H1 (cell line): ENCODE data around the gene TGFB3. TPM values are rescaled to one million over a fixed set of nuclear protein-coding genes. Genes with fewer than 3 reads are reported as not detected.

Source experiments
- CTCF ChIA-PET: fragments of 300-600 bp; sonication (Branson Sonifier 250); formaldehyde crosslinking; loops from one replicate; lab custom pipeline; 2021; ENCODE audit not compliant: partially characterized antibody; lab: Charles Lee
- POLR2A ChIA-PET: fragments of 300-600 bp; sonication (Branson Sonifier 250); formaldehyde crosslinking; loops from one replicate; lab custom pipeline; 2021; ENCODE audit warnings: inconsistent platforms; ENCODE audit not compliant: partially characterized antibody; lab: Charles Lee
- DNase-seq, 2 experiments: peaks; one replicate each; pipeline versions ENCODE4 v3.0.0 to v3.0.0-alpha.2; 2010 to 2022; ENCODE audit warnings: low spot score in 2 of 2, low read depth in 1 of 2, mixed read lengths in 1 of 2
- FAIRE-seq: peaks from 2 replicates; lab custom pipeline; 2011; peaks lifted over from hg19 to GRCh38; lab: Jason Lieb, UNC
- H2AFZ ChIP-seq: 2 replicates; pipeline ENCODE4 v1.8.1; 2012; ENCODE audit warnings: low read length, inconsistent platforms
- H2AK5ac ChIP-seq: 2 replicates; pipeline ENCODE4 v1.6.1; 2013; ENCODE audit warnings: low read depth, low read length
- H2BK120ac ChIP-seq: replicated peaks from 2 replicates; pipeline ENCODE3; 2013; ENCODE audit warnings: low read depth, low read length, inconsistent platforms
- H2BK12ac ChIP-seq: 2 replicates; pipeline ENCODE4 v1.6.1; 2013; ENCODE audit warnings: low read depth, low read length
- H2BK15ac ChIP-seq: 2 replicates; pipeline ENCODE4 v1.6.1; 2013; ENCODE audit warnings: low read length
- H2BK20ac ChIP-seq: 2 replicates; pipeline ENCODE4 v1.6.1; 2013; ENCODE audit warnings: low read length
- H2BK5ac ChIP-seq: 2 replicates; pipeline ENCODE4 v1.6.1; 2013; ENCODE audit warnings: low read depth, low read length
- H3K14ac ChIP-seq: 2 replicates; pipeline ENCODE4 v1.6.1; 2013; ENCODE audit warnings: inconsistent platforms; ENCODE audit not compliant: insufficient read length
- H3K18ac ChIP-seq: 2 replicates; pipeline ENCODE4 v1.6.1; 2013; ENCODE audit warnings: low read length; ENCODE audit errors: extremely low read depth
- H3K23ac ChIP-seq: 2 replicates; pipeline ENCODE4 v1.6.1; 2013; ENCODE audit warnings: inconsistent platforms; ENCODE audit not compliant: insufficient read length
- H3K23me2 ChIP-seq: 2 replicates; pipeline ENCODE4 v1.6.1; 2013; ENCODE audit warnings: low read depth, low read length
- H3K27ac ChIP-seq: 2 replicates; pipeline ENCODE4 v1.6.1; 2011; ENCODE audit warnings: low read depth, low read length, inconsistent platforms
- H3K27me3 ChIP-seq, 4 experiments: replicated peaks in 1 of 4; 1 replicate in 1 of 4; 2 replicates in 3 of 4; pipeline versions ENCODE4 v1.6.1 to v1.8.1; 2011 to 2013; ENCODE audit warnings: low read length in 3 of 4, mild to moderate bottlenecking in 3 of 4, inconsistent platforms in 2 of 4, mixed read lengths in 2 of 4, moderate library complexity in 1 of 4; ENCODE audit not compliant: control insufficient read depth in 3 of 4, insufficient read depth in 3 of 4; ENCODE audit errors: extremely low read depth in 1 of 4
- H3K36me3 ChIP-seq, 4 experiments: 2 replicates each; pipeline versions ENCODE4 v1.6.1 to v1.8.1; 2011 to 2013; ENCODE audit warnings: mild to moderate bottlenecking in 4 of 4, low read length in 3 of 4, moderate library complexity in 2 of 4, control low read depth in 1 of 4, inconsistent platforms in 1 of 4; ENCODE audit not compliant: insufficient read depth in 4 of 4, control insufficient read depth in 2 of 4
- H3K4ac ChIP-seq: replicated peaks from 2 replicates; pipeline ENCODE3; 2013; ENCODE audit warnings: low read length, low read depth, mixed read lengths, inconsistent platforms; ENCODE audit not compliant: insufficient read length
- H3K4me1 ChIP-seq, 4 experiments: replicated peaks in 1 of 4; 1 replicate in 1 of 4; 2 replicates in 3 of 4; pipeline versions ENCODE4 v1.6.1 to v1.8.1; 2011 to 2013; ENCODE audit warnings: low read length in 3 of 4, inconsistent platforms in 2 of 4, mixed read lengths in 1 of 4; ENCODE audit not compliant: insufficient read depth in 4 of 4, control insufficient read depth in 3 of 4
- H3K4me2 ChIP-seq, 2 experiments: 2 replicates each; pipeline versions ENCODE4 v1.6.1 to v1.8.1; 2011 to 2013; ENCODE audit warnings: low read depth in 2 of 2, low read length in 2 of 2, control low read depth in 1 of 2, inconsistent platforms in 1 of 2, mild to moderate bottlenecking in 1 of 2; ENCODE audit not compliant: insufficient read depth in 1 of 2
- H3K4me3 ChIP-seq, 4 experiments: fragments of 200-600, 300-600 bp in 1 of 4; sonication (generic), shearing (Covaris generic), sonication (Bioruptor Twin) in 1 of 4; 2 replicates each; pipeline versions ENCODE4 v1.5.1 to v1.8.1; 2011 to 2016; ENCODE audit warnings: low read length in 4 of 4, low read depth in 3 of 4, control low read depth in 2 of 4, inconsistent platforms in 2 of 4, mild to moderate bottlenecking in 2 of 4, mixed read lengths in 1 of 4, moderate library complexity in 1 of 4; ENCODE audit not compliant: insufficient read depth in 2 of 4; ENCODE audit errors: extremely low read depth in 1 of 4
- H3K56ac ChIP-seq: replicated peaks from 2 replicates; pipeline ENCODE3; 2013; ENCODE audit warnings: low read depth, mild to moderate bottlenecking, mixed read lengths, low read length, inconsistent platforms; ENCODE audit not compliant: insufficient read length
- H3K79me1 ChIP-seq: 2 replicates; pipeline ENCODE4 v1.6.1; 2013; ENCODE audit warnings: low read depth, low read length, control low read depth
- H3K79me2 ChIP-seq, 2 experiments: 2 replicates each; pipeline versions ENCODE4 v1.6.1 to v1.8.1; 2012 to 2013; ENCODE audit warnings: low read length in 2 of 2, mild to moderate bottlenecking in 2 of 2, inconsistent platforms in 1 of 2; ENCODE audit not compliant: insufficient read depth in 2 of 2, control insufficient read depth in 1 of 2
- H3K9ac ChIP-seq, 4 experiments: replicated peaks in 1 of 4; 1 replicate in 1 of 4; 2 replicates in 3 of 4; pipeline versions ENCODE4 v1.6.1 to v1.8.1; 2011 to 2013; ENCODE audit warnings: low read depth in 3 of 4, low read length in 3 of 4, control low read depth in 2 of 4, mild to moderate bottlenecking in 2 of 4, moderate library complexity in 2 of 4, inconsistent platforms in 1 of 4; ENCODE audit errors: extremely low read depth in 1 of 4
- H3K9me3 ChIP-seq, 2 experiments: 2 replicates each; pipeline versions ENCODE4 v1.6.1 to v1.8.1; 2012 to 2013; ENCODE audit warnings: mild to moderate bottlenecking in 2 of 2, moderate library complexity in 2 of 2, control low read depth in 1 of 2, inconsistent platforms in 1 of 2, low read depth in 1 of 2, low read length in 1 of 2, mixed read lengths in 1 of 2; ENCODE audit not compliant: insufficient read depth in 2 of 2
- H4K20me1 ChIP-seq, 2 experiments: replicated peaks in 1 of 2; 2 replicates each; pipeline versions ENCODE3 to v1.8.1; 2011 to 2013; ENCODE audit warnings: inconsistent platforms in 2 of 2, low read length in 2 of 2, mild to moderate bottlenecking in 1 of 2; ENCODE audit not compliant: insufficient read depth in 2 of 2, control insufficient read depth in 1 of 2
- H4K5ac ChIP-seq: 2 replicates; pipeline ENCODE4 v1.6.1; 2013; ENCODE audit warnings: low read length, low read depth, mixed read lengths, inconsistent platforms; ENCODE audit not compliant: insufficient read length
- H4K8ac ChIP-seq: 2 replicates; pipeline ENCODE4 v1.8.0; 2013; ENCODE audit warnings: mild to moderate bottlenecking, moderate library complexity, low read length, inconsistent platforms; ENCODE audit not compliant: insufficient read depth; ENCODE audit errors: extremely low read depth
- H4K91ac ChIP-seq: replicated peaks from 2 replicates; pipeline ENCODE3; 2013; ENCODE audit warnings: low read length, mixed read lengths, inconsistent platforms; ENCODE audit not compliant: insufficient read length
- MAFK ChIP-seq: IDR thresholded peaks from 2 replicates; pipeline ENCODE4 v1.6.1; 2012; ENCODE audit warnings: low read depth, mild to moderate bottlenecking, improper control_type of control experiment, low read length
- POU5F1 ChIP-seq: IDR thresholded peaks from 2 replicates; pipeline ENCODE4 v1.6.1; 2011; ENCODE audit warnings: low read depth, mild to moderate bottlenecking, low read length, moderate library complexity
- WGBS, 2 experiments: shearing (Covaris generic) in 1 of 2; methylation state at CpG; one replicate each; pipeline versions ENCODE4 v1.1.6 to v1.1.7; 2013 to 2015; ENCODE audit warnings: low lambda C conversion rate in 2 of 2, mixed read lengths in 2 of 2, inconsistent platforms in 1 of 2, low coverage in 1 of 2, missing lambda C conversion rate in 1 of 2; ENCODE audit not compliant: insufficient replicate concordance in 2 of 2, insufficient coverage in 1 of 2, insufficient read length in 1 of 2; ENCODE audit errors: extremely low coverage in 1 of 2, missing lambda C conversion rate in 1 of 2; 5-methylcytosine and 5-hydroxymethylcytosine counted together
- polyA plus RNA-seq, 7 experiments: library from polyadenylated mRNA; depleted of rRNA in 3 of 7; stranded (reverse) in 5 of 7; unstranded in 2 of 7; fragments of >200 nt in 5 of 7; fragments of 200-250 nt in 2 of 7; gene quantifications; 1 replicate in 5 of 7; 2 replicates in 1 of 7; 4 replicates in 1 of 7; pipeline versions ENCODE4 v1.2.1 to v1.2.3, GENCODE V29; 2011 to 2013; ENCODE audit warnings: missing spikeins in 2 of 7, mixed read lengths in 2 of 7
- total RNA-seq: library from RNA; stranded (reverse); fragmentation: NEBNext Ultra II Directional; extraction: Animal tissue kit (Norgen Biotek cat#: 25700); gene quantifications from 2 replicates; pipeline ENCODE4 v1.2.1, GENCODE V29; 2021

TGFB3 gene
- total and polyA plus RNA-seq, 2 of the 8 experiments (the other 6 are each of a cell fraction or from before 2014, with no cell fraction given), result 0.65 to 0.86 TPM

DNA sequence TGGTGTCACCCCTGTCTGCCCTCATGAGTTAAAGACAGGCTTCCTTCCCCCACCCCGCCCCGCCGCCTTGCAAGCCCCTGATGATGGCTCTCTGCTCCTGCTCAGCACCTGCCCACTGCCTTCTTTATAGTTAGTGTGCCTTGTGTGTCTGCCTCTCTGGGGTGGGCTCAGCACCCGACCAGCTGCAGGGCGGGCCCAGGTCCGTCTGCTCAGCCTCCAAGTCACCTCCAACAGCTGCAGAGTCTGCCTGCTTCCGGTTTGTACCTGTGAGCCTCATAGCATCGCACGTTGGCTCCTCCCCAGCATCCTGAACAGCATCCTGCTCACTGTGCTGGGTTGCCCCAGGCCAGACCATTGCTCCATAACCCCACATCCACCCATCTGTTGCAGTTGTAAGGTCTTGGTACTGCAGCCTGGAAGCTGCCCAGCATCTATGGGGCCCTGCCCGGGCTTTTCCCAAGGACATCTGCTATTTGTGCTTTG, 3.5 kb downstream of the TGFB3 start:
- H2BK120ac ChIP-seq, result no peak overlapping the region
- H3K79me1 ChIP-seq, result no peaks in the 10 kb centered on the region
- H3K23ac ChIP-seq, result no peak overlapping the region
- no peak for FAIRE-seq
- H3K18ac ChIP-seq, result no peak overlapping the region
- H3K56ac ChIP-seq, result no peak overlapping the region
- no peak overlapping the region for H3K4me3 ChIP-seq
- DNase-seq, result no peak
- no peak overlapping the region for H4K91ac ChIP-seq
- no peak overlapping the region for H3K9ac ChIP-seq
- no peaks in the 10 kb centered on the region for H3K9me3 ChIP-seq
- no peak overlapping the region; the same call in 1 of the 2 replicates for H4K8ac ChIP-seq
- H2AK5ac ChIP-seq, result no peak overlapping the region
- H3K27ac ChIP-seq, result no peak overlapping the region
- no peak overlapping the region for H3K14ac ChIP-seq
- no peak overlapping the region for H2BK5ac ChIP-seq
- H3K23me2 ChIP-seq, result peaks cover 8% of the 10 kb centered on the region
- no peak overlapping the region for H2BK20ac ChIP-seq
- 79% methylated on average over 10 of the region's 10 CpGs; no CpG with 5 or more reads in 1 of the 2 experiments for WGBS, 2 experiments
- H2AFZ ChIP-seq, result no peak overlapping the region
- H2BK15ac ChIP-seq, result no peak overlapping the region
- no peak overlapping the region for H3K4ac ChIP-seq
- peaks cover 0 to 17% (median 9%) of the 10 kb centered on the region in 4 experiments; a peak in 3 of 7 replicates for H3K27me3 ChIP-seq
- H2BK12ac ChIP-seq, result no peak overlapping the region
- H3K4me2 ChIP-seq, result no peak overlapping the region
- H3K36me3 ChIP-seq, result no peaks in the 10 kb centered on the region
- peaks cover 0 to 7% (median 1%) of the 10 kb centered on the region in 4 experiments; a peak in 5 of 7 replicates for H3K4me1 ChIP-seq
- ChIA-PET CTCF (interaction anchor here (0.7 to 20.1 kb wide), 29 partner anchors 8 to 322 kb away, joined by 3 to 261 read pairs (median 5); no protein-coding TSS in a partner anchor), POLR2A (no interaction called here)
- H3K79me2 ChIP-seq, result no peaks in the 10 kb centered on the region
- no peak overlapping the region for H4K5ac ChIP-seq
- H4K20me1 ChIP-seq, result no peaks in the 10 kb centered on the region
- TF ChIP-seq MAFK (no peak), POU5F1 (no peak)
